ENCODE results near the gene TTC28.
"Not testable (repeated sequence)": the region's sequence is repeated elsewhere in the genome, so short reads cannot be mapped to it uniquely, and the experiment has no call there.

GRCh38 chr22:28169314-28169713 is 510.3 kb downstream of the TTC28 start:
- TF ChIP-seq FOXK2 (IDR thresholded peaks at IDR 0.05); BRCA1 (IDR thresholded peaks at IDR 0.05; ENCODE audit: low read depth, low read length); CTCF (IDR thresholded peaks at IDR 0.05 in 2 of 3, conservative IDR thresholded peaks at IDR 0.05 in 1 of 3; ENCODE audit: control insufficient read depth in 2 of 3, extremely low read depth in 1 of 3, insufficient read depth in 1 of 3, low read depth in 3 of 3, low read length in 3 of 3); CHD1 (IDR thresholded peaks at IDR 0.05; ENCODE audit: low read depth, low read length); FOS (IDR thresholded peaks at IDR 0.05; ENCODE audit: borderline replicate concordance, extremely low read depth, insufficient read length); RFX5 (IDR thresholded peaks at IDR 0.05; ENCODE audit: low read depth, low read length); JUNB (IDR thresholded peaks at IDR 0.05); SRF (IDR thresholded peaks at IDR 0.05; ENCODE audit: low read depth in 2 of 2, low read length in 2 of 2); ATF7 (IDR thresholded peaks at IDR 0.05; ENCODE audit: low read depth); NFIC (IDR thresholded peaks at IDR 0.05; ENCODE audit: low read depth, low read length); BHLHE40 (IDR thresholded peaks at IDR 0.05; ENCODE audit: borderline replicate concordance in 1 of 2, low read depth in 2 of 2, low read length in 1 of 2): not testable (repeated sequence)

Data from GM12878 (cell line).